Kidney (tissue), 14 donors: ENCODE data around the gene ASTN2. TPM values are rescaled to one million over a fixed set of nuclear protein-coding genes. Genes with fewer than 3 reads are reported as not detected.

Experiments
- DNase-seq, 5 donors: peaks; one replicate each; pipeline ENCODE4 v3.0.0-alpha.2; 2013 to 2020
- FAIRE-seq: peaks from 2 replicates; lab custom pipeline; 2012; peaks lifted over from hg19 to GRCh38; lab: Jason Lieb, UNC
- H3K27ac ChIP-seq, 2 donors: one replicate each; pipeline ENCODE4 v1.7.0; 2013; ENCODE audit warnings: low read depth in 2 of 2, low read length in 2 of 2, inconsistent platforms in 1 of 2
- H3K27me3 ChIP-seq: one replicate; pipeline ENCODE4 v1.7.1; 2013; ENCODE audit warnings: low read length, inconsistent platforms; ENCODE audit not compliant: control insufficient read depth, insufficient read depth
- H3K36me3 ChIP-seq, 3 donors: one replicate each; pipeline versions ENCODE4 v1.7.0 to v1.7.1; 2013; ENCODE audit warnings: low read length in 3 of 3, control low read depth in 1 of 3, inconsistent platforms in 1 of 3; ENCODE audit not compliant: insufficient read depth in 3 of 3, control insufficient read depth in 2 of 3
- H3K4me1 ChIP-seq, 3 donors: one replicate each; pipeline versions ENCODE4 v1.7.0 to v1.7.1; 2013; ENCODE audit warnings: low read length in 3 of 3, inconsistent platforms in 1 of 3, low read depth in 1 of 3; ENCODE audit not compliant: control insufficient read depth in 2 of 3, insufficient read depth in 2 of 3
- H3K4me3 ChIP-seq, 3 donors: one replicate each; pipeline versions ENCODE4 v1.7.0 to v1.8.1; 2013; ENCODE audit warnings: low read length in 3 of 3, control low read depth in 1 of 3, inconsistent platforms in 1 of 3
- H3K9ac ChIP-seq, 3 donors: one replicate each; pipeline versions ENCODE4 v1.7.0 to v1.7.1; 2013; ENCODE audit warnings: low read length in 3 of 3, control low read depth in 1 of 3, inconsistent platforms in 1 of 3
- H3K9me3 ChIP-seq, 3 donors: one replicate each; pipeline versions ENCODE4 v1.7.0 to v1.7.1; 2013; ENCODE audit warnings: low read length in 3 of 3, control low read depth in 1 of 3, inconsistent platforms in 1 of 3; ENCODE audit not compliant: control insufficient read depth in 2 of 3, insufficient read depth in 1 of 3
- intact Hi-C: fragments of 100-400 bp; cut with DNase I; formaldehyde crosslinking; loops from one replicate; pipeline ENCODE4 v1.11.1; 2022
- polyA plus RNA-seq: library from polyadenylated mRNA; stranded (reverse); fragments of 350-450 nt; fragmentation: Illumina TruSeq; extraction: RNeasy Lipid Tissue Mini Kit (QIAGEN cat#74804); gene quantifications from one replicate; pipeline ENCODE4 v1.2.3, GENCODE V29; 2014; ENCODE audit warnings: low read depth, low replicate concordance; ENCODE audit not compliant: insufficient read depth
- total RNA-seq: library from RNA; stranded (reverse); fragmentation: NEBNext Ultra II Directional; extraction: Animal tissue kit (Norgen Biotek cat#: 25700); gene quantifications from one replicate; pipeline ENCODE4 v1.2.1, GENCODE V29; 2021
- TF ChIP-seq, protein P1 (sequence below): IDR thresholded peaks from 3 replicates; pipeline ENCODE4 v1.5.1; 2012; ENCODE audit warnings: mild to moderate bottlenecking, moderate library complexity, borderline replicate concordance; ENCODE audit not compliant: insufficient read depth; ENCODE audit errors: extremely low read depth
- donor health status: control.
- donor health status: control.
- donor health status: control.
- donor health status: control.
- donor health status: control.
- donor health status: DM: yes; HTN: yes; CAD: no.
- donor health status: Normal renal cell carcinoma (clear cell type).

ASTN2 gene
- total and polyA plus RNA-seq, 2 donors from 2014 or later = 7.6 to 11.5 TPM

GRCh38 chr9:116656501-116656971 is 758.3 kb downstream of the ASTN2 start:
- FAIRE-seq = no peak
- intact Hi-C loops = no loop called here
- DNase-seq = no peak
- Histone ChIP-seq H3K4me3 (no peak overlapping the region), H3K9me3 (no peaks in the 10 kb centered on the region), H3K27ac (no peak overlapping the region), H3K36me3 (peaks cover 0 to 2% (median 0%) of the 10 kb centered on the region in 3 donors), H3K4me1 (no peaks in the 10 kb centered on the region), H3K27me3 (no peaks in the 10 kb centered on the region), H3K9ac (no peak overlapping the region)
- TF ChIP-seq, protein P1, sequence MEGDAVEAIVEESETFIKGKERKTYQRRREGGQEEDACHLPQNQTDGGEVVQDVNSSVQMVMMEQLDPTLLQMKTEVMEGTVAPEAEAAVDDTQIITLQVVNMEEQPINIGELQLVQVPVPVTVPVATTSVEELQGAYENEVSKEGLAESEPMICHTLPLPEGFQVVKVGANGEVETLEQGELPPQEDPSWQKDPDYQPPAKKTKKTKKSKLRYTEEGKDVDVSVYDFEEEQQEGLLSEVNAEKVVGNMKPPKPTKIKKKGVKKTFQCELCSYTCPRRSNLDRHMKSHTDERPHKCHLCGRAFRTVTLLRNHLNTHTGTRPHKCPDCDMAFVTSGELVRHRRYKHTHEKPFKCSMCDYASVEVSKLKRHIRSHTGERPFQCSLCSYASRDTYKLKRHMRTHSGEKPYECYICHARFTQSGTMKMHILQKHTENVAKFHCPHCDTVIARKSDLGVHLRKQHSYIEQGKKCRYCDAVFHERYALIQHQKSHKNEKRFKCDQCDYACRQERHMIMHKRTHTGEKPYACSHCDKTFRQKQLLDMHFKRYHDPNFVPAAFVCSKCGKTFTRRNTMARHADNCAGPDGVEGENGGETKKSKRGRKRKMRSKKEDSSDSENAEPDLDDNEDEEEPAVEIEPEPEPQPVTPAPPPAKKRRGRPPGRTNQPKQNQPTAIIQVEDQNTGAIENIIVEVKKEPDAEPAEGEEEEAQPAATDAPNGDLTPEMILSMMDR = no peak

DNA sequence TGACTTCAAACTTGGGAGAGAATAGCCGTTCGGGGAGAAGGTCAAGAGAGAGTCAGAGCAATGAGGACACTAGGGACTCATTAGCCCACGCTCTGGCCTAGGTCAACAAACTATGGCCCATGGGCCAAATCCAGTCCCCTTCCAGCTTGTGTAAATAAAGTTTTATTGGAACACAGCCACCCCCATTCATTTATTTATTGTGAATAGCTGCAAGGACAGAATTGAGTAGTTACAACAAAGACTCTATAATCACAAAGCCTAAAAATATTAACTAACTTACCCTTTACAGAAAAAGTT is 760.9 kb downstream of the ASTN2 start:
- H3K36me3 ChIP-seq = peaks cover 0 to 6% (median 0%) of the 10 kb centered on the region in 3 donors
- H3K9ac ChIP-seq = no peak overlapping the region
- DNase-seq (no peak), FAIRE-seq (no peak)
- no peak overlapping the region for H3K27ac ChIP-seq
- H3K4me1 ChIP-seq = no peaks in the 10 kb centered on the region
- no peaks in the 10 kb centered on the region for H3K27me3 ChIP-seq
- H3K9me3 ChIP-seq = no peaks in the 10 kb centered on the region
- intact Hi-C loops = no loop called here
- no peak overlapping the region for H3K4me3 ChIP-seq
- TF ChIP-seq, protein P1 = no peak

- peaks cover 0 to 6% (median 0%) of the 10 kb centered on the region in 3 donors for H3K36me3 ChIP-seq
- DNase-seq (no peak), FAIRE-seq (no peak)
- no peaks in the 10 kb centered on the region for H3K27me3 ChIP-seq
- TF ChIP-seq, protein P1 = no peak
- H3K4me1 ChIP-seq = no peaks in the 10 kb centered on the region
- no peak overlapping the region for H3K4me3 ChIP-seq
- intact Hi-C loops = no loop called here
- no peak overlapping the region for H3K27ac ChIP-seq
- H3K9me3 ChIP-seq = no peaks in the 10 kb centered on the region
- no peak overlapping the region for H3K9ac ChIP-seq
These were observed 761.4 kb downstream of the ASTN2 start for GRCh38 chr9:116653348-116654058.

GRCh38 chr9:116647515-116647809 is 767.4 kb downstream of the ASTN2 start:
- DNase-seq (no peak), FAIRE-seq (no peak)
- H3K9me3 ChIP-seq = no peaks in the 10 kb centered on the region
- H3K27ac ChIP-seq = no peak overlapping the region
- TF ChIP-seq, protein P1 = no peak
- no peak overlapping the region for H3K4me3 ChIP-seq
- intact Hi-C loops = no loop called here
- no peak overlapping the region for H3K9ac ChIP-seq
- peaks cover 0 to 6% (median 0%) of the 10 kb centered on the region in 3 donors for H3K36me3 ChIP-seq
- no peaks in the 10 kb centered on the region for H3K27me3 ChIP-seq
- no peaks in the 10 kb centered on the region for H3K4me1 ChIP-seq
